Measurements from ENCODE around the gene RBMS2. TPM values are rescaled to one million over a fixed set of nuclear protein-coding genes. Genes with fewer than 3 reads are reported as not detected.
"Not testable (repeated sequence)": the region's sequence is repeated elsewhere in the genome, so short reads cannot be mapped to it uniquely, and the experiment has no call there.

RBMS2 gene
- total and polyA plus RNA-seq, 10 of the 15 experiments (the other 5 are each of a cell fraction or from before 2014, with no cell fraction given), result 0.56 to 7.1 (median 2.4) TPM

DNA sequence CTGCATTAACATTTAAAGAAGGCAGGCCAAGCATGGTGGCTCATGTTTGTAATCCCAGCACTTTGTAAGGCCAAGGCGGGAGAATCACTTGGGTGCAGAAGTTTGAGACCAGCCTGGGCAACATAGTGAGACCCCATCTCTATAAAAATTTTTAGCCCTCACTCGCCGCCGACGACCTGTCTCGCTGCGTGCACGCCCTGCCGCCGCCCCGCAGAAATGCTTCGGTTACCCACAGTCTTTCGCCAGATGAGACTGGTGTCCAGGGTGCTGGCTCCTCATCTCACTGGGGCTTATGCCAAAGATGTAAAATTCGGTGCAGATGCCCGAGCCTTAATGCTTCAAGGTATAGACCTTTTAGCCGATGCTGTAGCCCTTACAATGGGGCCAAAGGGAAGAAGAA lies 10.8 kb upstream of the RBMS2 start (continued):
- TF ChIP-seq TAF1 (IDR thresholded peaks at IDR 0.05; ENCODE audit: borderline replicate concordance, low read depth, low read length), result no peak

DNA sequence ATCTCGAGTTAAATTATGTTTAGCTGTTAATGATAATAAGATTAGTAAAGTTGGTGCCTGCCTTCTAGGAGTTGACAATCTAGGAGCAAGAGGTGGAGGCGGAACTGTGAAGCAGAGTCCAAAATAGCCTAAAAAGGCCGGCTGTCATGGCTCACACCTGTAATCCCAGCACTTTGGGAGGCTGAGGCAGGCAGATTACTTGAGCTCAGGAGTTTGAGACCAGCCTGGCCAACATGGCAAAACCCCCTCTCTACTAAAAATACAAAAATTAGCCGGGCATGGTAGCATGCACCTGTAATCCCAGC lies 7.7 kb upstream of the RBMS2 start:
- H3K36me3 ChIP-seq (ENCODE audit: control insufficient read depth in 2 of 2, insufficient read depth in 2 of 2, low read length in 1 of 2); H3K4me2 ChIP-seq (ENCODE audit: control insufficient read depth, insufficient read depth); FAIRE-seq; H3K4me1 ChIP-seq (ENCODE audit: control insufficient read depth, insufficient read depth, low read length); in situ Hi-C loops (cut with MboI); H3K27me3 ChIP-seq (replicated peaks in 1 of 2; ENCODE audit: control insufficient read depth in 2 of 2, insufficient read depth in 2 of 2, low read length in 1 of 2); H3K27ac ChIP-seq (ENCODE audit: control insufficient read depth, insufficient read depth); DNase-seq (ENCODE audit: low read depth, low spot score); H4K20me1 ChIP-seq (ENCODE audit: control insufficient read depth, insufficient read depth); H2AFZ ChIP-seq (ENCODE audit: control insufficient read depth, low read depth, low read length); ATAC-seq; H3K9ac ChIP-seq (ENCODE audit: control insufficient read depth, insufficient read depth, low read length); intact Hi-C loops (cut with micrococcal nuclease; ENCODE audit: unreplicated experiment); BruUV-seq (replicated peaks); H3K9me3 ChIP-seq (replicated peaks; ENCODE audit: control insufficient read depth, insufficient read depth, low read length); H3K79me2 ChIP-seq (ENCODE audit: control insufficient read depth, insufficient read depth, low read length); H3K4me3 ChIP-seq: not testable (repeated sequence)
- ChIA-PET RAD21 (ENCODE audit: unreplicated experiment) (interaction anchor here (0.8 to 4.8 kb wide), 14 partner anchors 10 to 598 kb away, joined by 3 to 33 read pairs (median 4); partner anchors contain the start of gene STAT6), POLR2A (interaction anchor here (0.6 to 3.4 kb wide), 4 partner anchors 12 to 122 kb away, joined by 3 to 19 read pairs (median 4); no protein-coding TSS in a partner anchor), CTCF (interaction anchor here (0.6 to 4.9 kb wide), 31 partner anchors 8 to 598 kb away, joined by 3 to 73 read pairs (median 4); no protein-coding TSS in a partner anchor), SMC1A (ENCODE audit: uncharacterized antibody, unreplicated experiment) (interaction anchor here (0.8 to 4.6 kb wide), 23 partner anchors 8 to 598 kb away, joined by 3 to 41 read pairs (median 5); no protein-coding TSS in a partner anchor)
- 57% methylated on average over 4 of the region's 4 CpGs for WGBS (ENCODE audit: insufficient coverage, insufficient replicate concordance, low lambda C conversion rate, missing lambda C conversion rate)

DNA sequence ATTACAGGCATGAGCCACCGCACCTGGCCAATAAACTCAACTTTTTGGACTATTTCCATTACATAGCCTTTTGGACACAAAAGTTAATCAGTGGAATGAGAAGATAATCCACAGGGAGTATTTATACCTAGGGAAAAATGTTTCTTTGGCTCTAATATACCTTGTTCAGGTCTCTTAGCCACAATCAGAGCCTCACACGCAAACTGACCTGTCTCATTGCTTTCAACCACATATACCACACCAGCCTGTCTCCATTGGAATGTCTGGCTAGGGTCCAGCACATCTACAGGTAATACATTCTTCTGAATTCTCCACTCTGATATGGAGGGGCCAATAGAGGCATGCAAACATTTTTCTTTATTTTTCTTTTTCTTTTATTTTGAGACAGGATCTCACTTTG lies 3.8 kb upstream of the RBMS2 start:
- SMC1A ChIA-PET (ENCODE audit: uncharacterized antibody, unreplicated experiment), result interaction anchor here (1.3 kb wide), 1 partner anchor 119 kb away, joined by 4 read pairs; no protein-coding TSS in a partner anchor
- POLR2A ChIA-PET, result interaction anchor here (0.6 kb wide), 1 partner anchor 20 kb away, joined by 5 read pairs; no protein-coding TSS in a partner anchor
- DNase-seq (ENCODE audit: low read depth, low spot score) (no peak), ATAC-seq (no peak), FAIRE-seq (no peak)
- Histone ChIP-seq H3K4me2 (ENCODE audit: control insufficient read depth, insufficient read depth) (no peak overlapping the region), H3K4me3 (no peak overlapping the region), H3K9ac (ENCODE audit: control insufficient read depth, insufficient read depth, low read length) (no peak overlapping the region), H2AFZ (ENCODE audit: control insufficient read depth, low read depth, low read length) (no peak overlapping the region), H4K20me1 (ENCODE audit: control insufficient read depth, insufficient read depth) (no peaks in the 10 kb centered on the region), H3K4me1 (ENCODE audit: control insufficient read depth, insufficient read depth, low read length) (peaks cover 4% of the 10 kb centered on the region; the same call in 1 of the 2 replicates), H3K36me3 (ENCODE audit: control insufficient read depth in 2 of 2, insufficient read depth in 2 of 2, low read length in 1 of 2) (no peaks in the 10 kb centered on the region), H3K79me2 (ENCODE audit: control insufficient read depth, insufficient read depth, low read length) (no peaks in the 10 kb centered on the region), H3K27me3 (replicated peaks in 1 of 2; ENCODE audit: control insufficient read depth in 2 of 2, insufficient read depth in 2 of 2, low read length in 1 of 2) (no peaks in the 10 kb centered on the region), H3K27ac (ENCODE audit: control insufficient read depth, insufficient read depth) (no peak overlapping the region), H3K9me3 (replicated peaks; ENCODE audit: control insufficient read depth, insufficient read depth, low read length) (no peaks in the 10 kb centered on the region)
- RAD21 ChIA-PET (ENCODE audit: unreplicated experiment), result interaction anchor here (0.6 kb wide), 1 partner anchor 56 kb away, joined by 3 read pairs; no protein-coding TSS in a partner anchor
- intact Hi-C loops (cut with micrococcal nuclease; ENCODE audit: unreplicated experiment), result no loop called here
- 66% methylated on average over 2 of the region's 2 CpGs for WGBS (ENCODE audit: insufficient coverage, insufficient replicate concordance, low lambda C conversion rate, missing lambda C conversion rate)
- CTCF ChIA-PET, result interaction anchor here (0.5 to 1.6 kb wide), 5 partner anchors 55 to 322 kb away, joined by 3 to 9 read pairs (median 3); no protein-coding TSS in a partner anchor
- no TSS peak for BruUV-seq (replicated peaks)
- in situ Hi-C loops (cut with MboI), result no loop called here
- TF ChIP-seq FOXK2 (IDR thresholded peaks at IDR 0.05), result no peak
- TF ChIP-seq JUND (IDR thresholded peaks at IDR 0.05; ENCODE audit: low read depth, low read length), result no peak
- TF ChIP-seq HDAC2 (IDR thresholded peaks at IDR 0.05), result no peak
- no peak for TF ChIP-seq SUPT20H (IDR thresholded peaks at IDR 0.05; ENCODE audit: borderline replicate concordance, control insufficient read depth, low read depth, low read length)
- TF ChIP-seq, protein P1, sequence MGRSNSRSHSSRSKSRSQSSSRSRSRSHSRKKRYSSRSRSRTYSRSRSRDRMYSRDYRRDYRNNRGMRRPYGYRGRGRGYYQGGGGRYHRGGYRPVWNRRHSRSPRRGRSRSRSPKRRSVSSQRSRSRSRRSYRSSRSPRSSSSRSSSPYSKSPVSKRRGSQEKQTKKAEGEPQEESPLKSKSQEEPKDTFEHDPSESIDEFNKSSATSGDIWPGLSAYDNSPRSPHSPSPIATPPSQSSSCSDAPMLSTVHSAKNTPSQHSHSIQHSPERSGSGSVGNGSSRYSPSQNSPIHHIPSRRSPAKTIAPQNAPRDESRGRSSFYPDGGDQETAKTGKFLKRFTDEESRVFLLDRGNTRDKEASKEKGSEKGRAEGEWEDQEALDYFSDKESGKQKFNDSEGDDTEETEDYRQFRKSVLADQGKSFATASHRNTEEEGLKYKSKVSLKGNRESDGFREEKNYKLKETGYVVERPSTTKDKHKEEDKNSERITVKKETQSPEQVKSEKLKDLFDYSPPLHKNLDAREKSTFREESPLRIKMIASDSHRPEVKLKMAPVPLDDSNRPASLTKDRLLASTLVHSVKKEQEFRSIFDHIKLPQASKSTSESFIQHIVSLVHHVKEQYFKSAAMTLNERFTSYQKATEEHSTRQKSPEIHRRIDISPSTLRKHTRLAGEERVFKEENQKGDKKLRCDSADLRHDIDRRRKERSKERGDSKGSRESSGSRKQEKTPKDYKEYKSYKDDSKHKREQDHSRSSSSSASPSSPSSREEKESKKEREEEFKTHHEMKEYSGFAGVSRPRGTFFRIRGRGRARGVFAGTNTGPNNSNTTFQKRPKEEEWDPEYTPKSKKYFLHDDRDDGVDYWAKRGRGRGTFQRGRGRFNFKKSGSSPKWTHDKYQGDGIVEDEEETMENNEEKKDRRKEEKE (IDR thresholded peaks at IDR 0.05), result no peak
- TF ChIP-seq RAD21 (IDR thresholded peaks at IDR 0.05; ENCODE audit: insufficient read depth, low read depth, low read length), result no peak
- no peak for TF ChIP-seq EED (IDR thresholded peaks at IDR 0.05; ENCODE audit: low read depth)
- no peak for TF ChIP-seq SMAD1 (IDR thresholded peaks at IDR 0.05; ENCODE audit: low read depth, partially characterized antibody)
